Measurements from ENCODE around the gene CNOT9. TPM values are rescaled to one million over a fixed set of nuclear protein-coding genes. Genes with fewer than 3 reads are reported as not detected.

The CNOT9 gene
- total RNA-seq, 1 experiment from 2014 or later: 73.0 TPM

DNA sequence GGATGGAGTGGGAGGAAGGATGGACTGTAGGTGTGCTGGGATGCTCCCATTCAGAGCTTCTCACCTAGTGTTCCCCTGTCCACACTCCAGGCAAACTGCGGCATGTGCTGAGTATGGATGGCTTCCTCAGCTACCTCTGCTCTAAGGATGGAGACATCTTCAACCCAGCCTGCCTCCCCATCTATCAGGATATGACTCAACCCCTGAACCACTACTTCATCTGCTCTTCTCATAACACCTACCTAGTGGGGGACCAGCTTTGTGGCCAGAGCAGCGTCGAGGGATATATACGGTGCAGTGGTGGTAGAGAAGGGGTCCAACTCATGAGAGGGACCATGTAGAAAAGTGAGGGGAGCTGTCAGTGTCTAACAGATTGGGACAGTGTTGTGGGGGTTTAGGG lies 59.3 kb downstream of the CNOT9 start:
- POLR2A ChIA-PET: no interaction called here
- Histone ChIP-seq H3K27me3 (ENCODE audit: control insufficient read depth, insufficient read depth, low read length) (no peaks in the 10 kb centered on the region), H3K4me3 (ENCODE audit: low read depth in 2 of 2, low read length in 2 of 2) (no peak overlapping the region), H3K9me3 (ENCODE audit: control insufficient read depth, insufficient read depth, low read depth, low read length) (no peaks in the 10 kb centered on the region), H3K27ac (ENCODE audit: low read length) (no peak overlapping the region), H3K4me1 (ENCODE audit: control insufficient read depth, insufficient read depth, low read length) (no peaks in the 10 kb centered on the region; the same call in 1 of the 2 replicates), H3K36me3 (ENCODE audit: control insufficient read depth, insufficient read depth, low read length) (no peaks in the 10 kb centered on the region)
- ATAC-seq: no peak
- intact Hi-C loops (cut with micrococcal nuclease; ENCODE audit: unreplicated experiment) (no loop called here), in situ Hi-C loops (cut with HindIII; ENCODE audit: low pct_unique_long_range_greater_than_20kb, low sequenced_read_pairs) (no loop called here)
- BruUV-seq (replicated peaks): no TSS peak
- CTCF ChIA-PET: interaction anchor here (0.6 kb wide), 1 partner anchor 651 kb away, joined by 3 read pairs; no protein-coding TSS in a partner anchor
- TF ChIP-seq, protein P1, sequence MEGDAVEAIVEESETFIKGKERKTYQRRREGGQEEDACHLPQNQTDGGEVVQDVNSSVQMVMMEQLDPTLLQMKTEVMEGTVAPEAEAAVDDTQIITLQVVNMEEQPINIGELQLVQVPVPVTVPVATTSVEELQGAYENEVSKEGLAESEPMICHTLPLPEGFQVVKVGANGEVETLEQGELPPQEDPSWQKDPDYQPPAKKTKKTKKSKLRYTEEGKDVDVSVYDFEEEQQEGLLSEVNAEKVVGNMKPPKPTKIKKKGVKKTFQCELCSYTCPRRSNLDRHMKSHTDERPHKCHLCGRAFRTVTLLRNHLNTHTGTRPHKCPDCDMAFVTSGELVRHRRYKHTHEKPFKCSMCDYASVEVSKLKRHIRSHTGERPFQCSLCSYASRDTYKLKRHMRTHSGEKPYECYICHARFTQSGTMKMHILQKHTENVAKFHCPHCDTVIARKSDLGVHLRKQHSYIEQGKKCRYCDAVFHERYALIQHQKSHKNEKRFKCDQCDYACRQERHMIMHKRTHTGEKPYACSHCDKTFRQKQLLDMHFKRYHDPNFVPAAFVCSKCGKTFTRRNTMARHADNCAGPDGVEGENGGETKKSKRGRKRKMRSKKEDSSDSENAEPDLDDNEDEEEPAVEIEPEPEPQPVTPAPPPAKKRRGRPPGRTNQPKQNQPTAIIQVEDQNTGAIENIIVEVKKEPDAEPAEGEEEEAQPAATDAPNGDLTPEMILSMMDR (IDR thresholded peaks at IDR 0.05): no peak
- TF ChIP-seq POLR2AphosphoS5 (IDR thresholded peaks at IDR 0.05; ENCODE audit: low read depth, low read length) (no peak), SIN3A (IDR thresholded peaks at IDR 0.05; ENCODE audit: borderline replicate concordance, insufficient read depth, low read depth, low read length) (no peak), TCF7L2 (IDR thresholded peaks at IDR 0.05; ENCODE audit: low read depth, low read length) (no peak)
- TF ChIP-seq, protein P2, sequence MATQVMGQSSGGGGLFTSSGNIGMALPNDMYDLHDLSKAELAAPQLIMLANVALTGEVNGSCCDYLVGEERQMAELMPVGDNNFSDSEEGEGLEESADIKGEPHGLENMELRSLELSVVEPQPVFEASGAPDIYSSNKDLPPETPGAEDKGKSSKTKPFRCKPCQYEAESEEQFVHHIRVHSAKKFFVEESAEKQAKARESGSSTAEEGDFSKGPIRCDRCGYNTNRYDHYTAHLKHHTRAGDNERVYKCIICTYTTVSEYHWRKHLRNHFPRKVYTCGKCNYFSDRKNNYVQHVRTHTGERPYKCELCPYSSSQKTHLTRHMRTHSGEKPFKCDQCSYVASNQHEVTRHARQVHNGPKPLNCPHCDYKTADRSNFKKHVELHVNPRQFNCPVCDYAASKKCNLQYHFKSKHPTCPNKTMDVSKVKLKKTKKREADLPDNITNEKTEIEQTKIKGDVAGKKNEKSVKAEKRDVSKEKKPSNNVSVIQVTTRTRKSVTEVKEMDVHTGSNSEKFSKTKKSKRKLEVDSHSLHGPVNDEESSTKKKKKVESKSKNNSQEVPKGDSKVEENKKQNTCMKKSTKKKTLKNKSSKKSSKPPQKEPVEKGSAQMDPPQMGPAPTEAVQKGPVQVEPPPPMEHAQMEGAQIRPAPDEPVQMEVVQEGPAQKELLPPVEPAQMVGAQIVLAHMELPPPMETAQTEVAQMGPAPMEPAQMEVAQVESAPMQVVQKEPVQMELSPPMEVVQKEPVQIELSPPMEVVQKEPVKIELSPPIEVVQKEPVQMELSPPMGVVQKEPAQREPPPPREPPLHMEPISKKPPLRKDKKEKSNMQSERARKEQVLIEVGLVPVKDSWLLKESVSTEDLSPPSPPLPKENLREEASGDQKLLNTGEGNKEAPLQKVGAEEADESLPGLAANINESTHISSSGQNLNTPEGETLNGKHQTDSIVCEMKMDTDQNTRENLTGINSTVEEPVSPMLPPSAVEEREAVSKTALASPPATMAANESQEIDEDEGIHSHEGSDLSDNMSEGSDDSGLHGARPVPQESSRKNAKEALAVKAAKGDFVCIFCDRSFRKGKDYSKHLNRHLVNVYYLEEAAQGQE (IDR thresholded peaks at IDR 0.05; ENCODE audit: insufficient read depth in 1 of 2, low read depth in 2 of 2, low read length in 1 of 2): no peak
- no peak for DNase-seq (ENCODE audit: low read depth, low spot score)

DNA sequence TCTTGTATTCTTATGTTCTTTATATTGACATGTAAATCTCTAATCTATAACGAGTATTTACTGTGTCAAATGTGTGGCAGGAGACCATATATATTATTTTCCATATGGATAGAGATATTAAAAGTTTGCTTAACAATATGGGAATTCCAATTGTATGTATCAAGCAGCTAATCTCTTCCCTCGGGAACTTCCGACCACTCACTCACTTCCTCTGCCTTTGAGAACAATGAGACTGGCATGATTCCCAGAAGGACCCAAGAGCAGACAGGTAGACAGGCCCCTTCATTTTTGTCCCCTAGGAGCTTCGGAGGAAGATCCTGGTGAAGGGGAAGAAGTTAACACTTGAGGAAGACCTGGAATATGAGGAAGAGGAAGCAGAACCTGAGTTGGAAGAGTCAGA lies 63.2 kb downstream of the CNOT9 start:
- intact Hi-C loops (cut with micrococcal nuclease; ENCODE audit: unreplicated experiment): no loop called here
- no TSS peak for BruUV-seq (replicated peaks)

More for the DNA sequence above, 63.2 kb downstream of the CNOT9 start:
- CTCF ChIA-PET: no interaction called here
- Histone ChIP-seq H3K36me3 (ENCODE audit: control insufficient read depth, insufficient read depth, low read length) (no peaks in the 10 kb centered on the region; the same call in 1 of the 2 replicates), H3K4me3 (ENCODE audit: low read depth in 2 of 2, low read length in 2 of 2) (no peak overlapping the region), H3K4me1 (ENCODE audit: control insufficient read depth, insufficient read depth, low read length) (no peaks in the 10 kb centered on the region; the same call in 1 of the 2 replicates), H3K9me3 (ENCODE audit: control insufficient read depth, insufficient read depth, low read depth, low read length) (no peaks in the 10 kb centered on the region), H3K27ac (ENCODE audit: low read length) (no peak overlapping the region), H3K27me3 (ENCODE audit: control insufficient read depth, insufficient read depth, low read length) (no peaks in the 10 kb centered on the region)
- ATAC-seq (no peak), DNase-seq (ENCODE audit: low read depth, low spot score) (no peak)
- TF ChIP-seq POLR2AphosphoS5 (IDR thresholded peaks at IDR 0.05; ENCODE audit: low read depth, low read length) (no peak), TCF7L2 (IDR thresholded peaks at IDR 0.05; ENCODE audit: low read depth, low read length) (no peak), SIN3A (IDR thresholded peaks at IDR 0.05; ENCODE audit: borderline replicate concordance, insufficient read depth, low read depth, low read length) (no peak)
- TF ChIP-seq, protein P1 (IDR thresholded peaks at IDR 0.05): no peak
- TF ChIP-seq, protein P2 (IDR thresholded peaks at IDR 0.05; ENCODE audit: insufficient read depth in 1 of 2, low read depth in 2 of 2, low read length in 1 of 2): no peak
- POLR2A ChIA-PET: no interaction called here
- in situ Hi-C loops (cut with HindIII; ENCODE audit: low pct_unique_long_range_greater_than_20kb, low sequenced_read_pairs): no loop called here

Data from Panc1 (cell line).